ENCODE measurements around the gene CACNG5.

CACNG5 gene
- total RNA-seq, result 0 reads per million in 9 experiments

- peaks cover 57 to 77% of the 10 kb centered on the region in 2 donors for H3K27me3 Mint-ChIP-seq
- no peaks in the 10 kb centered on the region for H3K9me3 Mint-ChIP-seq
- no peak within 1 kb of the TSS for H3K27ac Mint-ChIP-seq
- peaks cover 0 to under 1% of the 10 kb centered on the region in 2 donors for H3K4me1 Mint-ChIP-seq (ENCODE audit: low read depth in 2 of 2)
- no peaks in the 10 kb centered on the region for H3K36me3 Mint-ChIP-seq (ENCODE audit: insufficient read depth)
- ATAC-seq (replicated peaks), result no peak
- no peak within 1 kb of the TSS for H3K4me3 Mint-ChIP-seq
- no peak for DNase-seq
Measured at GRCh38 chr17:66834919-66835454, at the start of gene CACNG5. TSS of gene CACNG5 (plus strand) at chr17:66835117. CDS start at chr17:66877333, 42,216 bp downstream.

GRCh38 chr17:66786107-66786506 lies 48.8 kb upstream of the CACNG5 start:
- ATAC-seq (replicated peaks), result no peak
- no peaks in the 10 kb centered on the region for H3K9me3 Mint-ChIP-seq
- H3K27ac Mint-ChIP-seq, result no peak overlapping the region
- no peaks in the 10 kb centered on the region for H3K4me1 Mint-ChIP-seq (ENCODE audit: low read depth in 2 of 2)
- H3K36me3 Mint-ChIP-seq (ENCODE audit: insufficient read depth), result no peaks in the 10 kb centered on the region
- no peak overlapping the region for H3K4me3 Mint-ChIP-seq
- no peaks in the 10 kb centered on the region for H3K27me3 Mint-ChIP-seq
- DNase-seq, result no peak

DNA sequence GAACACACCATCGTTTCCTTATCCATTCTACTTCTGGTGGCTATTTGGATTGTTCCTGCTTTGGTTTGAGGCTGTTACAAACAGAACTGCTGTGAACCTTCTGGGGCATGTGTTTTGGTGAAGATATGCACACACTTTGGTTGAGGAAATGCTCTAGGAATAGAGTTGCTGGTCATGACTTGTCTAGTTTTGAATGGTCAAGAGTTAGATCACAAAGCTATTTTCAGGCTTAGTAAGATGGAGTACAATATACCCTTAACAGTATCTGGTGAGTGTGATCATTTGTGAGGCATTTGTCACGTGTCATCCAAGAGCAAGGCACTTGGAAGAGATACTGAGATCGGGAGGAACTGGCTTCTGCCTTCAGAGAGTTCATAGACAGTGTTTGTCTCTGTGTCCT lies 47.0 kb upstream of the CACNG5 start:
- peak overlapping the region in 1 of 2 donors; percentile 49 for H3K27ac Mint-ChIP-seq
- no peaks in the 10 kb centered on the region for H3K4me1 Mint-ChIP-seq (ENCODE audit: low read depth in 2 of 2)
- H3K4me3 Mint-ChIP-seq, result no peak overlapping the region
- ATAC-seq (replicated peaks) (no peak), DNase-seq (no peak)
- no peaks in the 10 kb centered on the region for H3K9me3 Mint-ChIP-seq
- H3K27me3 Mint-ChIP-seq, result no peaks in the 10 kb centered on the region
- no peaks in the 10 kb centered on the region for H3K36me3 Mint-ChIP-seq (ENCODE audit: insufficient read depth)

DNA sequence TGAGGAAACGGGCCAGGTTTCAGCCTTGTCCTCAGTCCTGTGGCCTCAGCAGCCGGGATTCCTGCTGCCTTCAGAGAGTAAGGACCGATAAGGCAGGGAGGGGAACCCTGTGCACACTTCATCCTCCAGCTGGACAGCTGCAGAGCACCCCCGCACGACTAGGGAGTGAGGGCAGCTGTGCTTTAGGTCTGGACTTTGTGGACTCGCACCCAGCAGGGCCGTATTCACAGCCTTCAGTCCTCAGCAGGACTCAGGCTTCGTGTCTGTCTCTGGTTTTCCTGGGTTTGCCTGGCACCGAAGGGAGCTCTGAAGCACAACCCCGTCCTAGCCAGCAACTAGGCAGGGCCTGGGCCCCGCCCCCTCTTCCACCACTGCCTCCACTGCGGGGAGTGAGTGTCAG lies 45.8 kb upstream of the CACNG5 start:
- ATAC-seq (replicated peaks) (no peak), DNase-seq (no peak)
- no peaks in the 10 kb centered on the region for H3K27me3 Mint-ChIP-seq
- no peak overlapping the region for H3K4me3 Mint-ChIP-seq
- H3K9me3 Mint-ChIP-seq, result no peaks in the 10 kb centered on the region
- no peak overlapping the region for H3K27ac Mint-ChIP-seq
- H3K36me3 Mint-ChIP-seq (ENCODE audit: insufficient read depth), result peaks cover 9% of the 10 kb centered on the region
- no peaks in the 10 kb centered on the region for H3K4me1 Mint-ChIP-seq (ENCODE audit: low read depth in 2 of 2)

DNA sequence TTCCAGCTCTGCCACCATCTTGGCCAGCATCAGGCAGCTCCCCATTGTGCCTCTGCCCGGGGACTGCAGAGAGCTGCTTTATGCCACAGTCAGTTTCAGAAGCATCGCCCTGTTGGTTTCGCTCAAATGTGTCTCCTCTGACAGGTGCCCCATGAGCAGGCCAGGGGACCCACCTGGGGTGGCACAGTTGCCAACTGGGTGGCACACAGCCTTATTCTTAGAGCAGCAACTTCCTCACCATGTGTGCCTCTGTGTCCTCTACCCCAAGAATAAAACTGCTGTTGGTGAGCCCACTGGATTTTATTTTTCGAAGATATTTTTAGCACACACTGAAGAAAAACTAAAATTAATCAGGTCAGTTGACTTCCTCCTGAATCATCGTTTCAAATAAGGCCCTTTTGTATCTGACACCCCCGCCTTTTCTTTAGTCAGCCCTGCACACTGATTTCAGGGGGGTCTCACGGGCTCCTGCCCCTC lies 44.9 kb upstream of the CACNG5 start:
- DNase-seq (no peak), ATAC-seq (replicated peaks) (no peak)
- no peaks in the 10 kb centered on the region for H3K4me1 Mint-ChIP-seq (ENCODE audit: low read depth in 2 of 2)
- no peak overlapping the region for H3K4me3 Mint-ChIP-seq
- H3K36me3 Mint-ChIP-seq (ENCODE audit: insufficient read depth), result peaks cover 11% of the 10 kb centered on the region
- H3K9me3 Mint-ChIP-seq, result no peaks in the 10 kb centered on the region
- H3K27ac Mint-ChIP-seq, result no peak overlapping the region
- H3K27me3 Mint-ChIP-seq, result no peaks in the 10 kb centered on the region

- DNase-seq (no peak), ATAC-seq (replicated peaks) (no peak)
- Mint-ChIP-seq H3K27me3 (no peaks in the 10 kb centered on the region), H3K27ac (no peak overlapping the region), H3K36me3 (ENCODE audit: insufficient read depth) (peaks cover 11% of the 10 kb centered on the region), H3K9me3 (no peaks in the 10 kb centered on the region), H3K4me3 (no peak overlapping the region), H3K4me1 (ENCODE audit: low read depth in 2 of 2) (no peaks in the 10 kb centered on the region)
Measured at GRCh38 chr17:66790501-66791061, 44.3 kb upstream of the CACNG5 start.

- Mint-ChIP-seq H3K36me3 (ENCODE audit: insufficient read depth) (peaks cover 11% of the 10 kb centered on the region), H3K4me3 (no peak overlapping the region), H3K9me3 (no peaks in the 10 kb centered on the region), H3K27ac (no peak overlapping the region), H3K27me3 (no peaks in the 10 kb centered on the region), H3K4me1 (ENCODE audit: low read depth in 2 of 2) (no peaks in the 10 kb centered on the region)
- DNase-seq, result no peak
- no peak for ATAC-seq (replicated peaks)
Measured at GRCh38 chr17:66791347-66791746, 43.6 kb upstream of the CACNG5 start.

GRCh38 chr17:66793814-66794213 lies 41.1 kb upstream of the CACNG5 start:
- H3K36me3 Mint-ChIP-seq (ENCODE audit: insufficient read depth), result peaks cover 13% of the 10 kb centered on the region

DNA sequence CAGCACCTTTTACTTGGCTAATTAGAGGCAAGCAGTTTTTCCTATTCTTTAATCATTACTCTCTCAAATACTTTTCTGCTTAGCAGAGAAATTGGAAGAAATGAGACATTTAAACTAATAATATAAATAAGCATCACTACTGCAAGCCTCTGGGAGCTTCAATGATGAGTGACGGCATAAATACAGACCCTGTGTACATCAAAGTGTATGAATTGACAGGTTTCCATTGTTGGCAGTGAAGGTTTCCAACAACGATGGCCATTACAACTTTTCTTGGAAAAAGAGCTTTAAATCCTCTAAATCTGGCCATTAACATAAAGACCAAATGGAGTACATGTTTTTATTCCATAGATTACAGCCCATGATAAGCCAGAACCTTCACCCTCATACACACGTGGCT lies 39.4 kb upstream of the CACNG5 start:
- Mint-ChIP-seq H3K27me3 (no peaks in the 10 kb centered on the region), H3K9me3 (no peaks in the 10 kb centered on the region), H3K4me1 (ENCODE audit: low read depth in 2 of 2) (no peaks in the 10 kb centered on the region), H3K27ac (no peak overlapping the region), H3K36me3 (ENCODE audit: insufficient read depth) (peaks cover 24% of the 10 kb centered on the region), H3K4me3 (no peak overlapping the region)
- ATAC-seq (replicated peaks) (no peak), DNase-seq (no peak)

More at GRCh38 chr17:66793814-66794213, 41.1 kb upstream of the CACNG5 start:
- no peaks in the 10 kb centered on the region for H3K9me3 Mint-ChIP-seq
- H3K4me3 Mint-ChIP-seq, result no peak overlapping the region
- ATAC-seq (replicated peaks), result no peak
- H3K27ac Mint-ChIP-seq, result peak overlapping the region in 1 of 2 donors; percentile 32
- H3K4me1 Mint-ChIP-seq (ENCODE audit: low read depth in 2 of 2), result no peaks in the 10 kb centered on the region
- H3K27me3 Mint-ChIP-seq, result no peaks in the 10 kb centered on the region
- no peak for DNase-seq

GRCh38 chr17:66799849-66800537 lies 34.9 kb upstream of the CACNG5 start:
- no peak for DNase-seq
- no peak for ATAC-seq (replicated peaks)
- Mint-ChIP-seq H3K4me1 (ENCODE audit: low read depth in 2 of 2) (no peaks in the 10 kb centered on the region), H3K4me3 (no peak overlapping the region), H3K9me3 (no peaks in the 10 kb centered on the region), H3K36me3 (ENCODE audit: insufficient read depth) (peaks cover 15% of the 10 kb centered on the region), H3K27ac (no peak overlapping the region), H3K27me3 (no peaks in the 10 kb centered on the region)

- ATAC-seq (replicated peaks) (no peak), DNase-seq (no peak)
- H3K36me3 Mint-ChIP-seq (ENCODE audit: insufficient read depth), result peaks cover 13% of the 10 kb centered on the region
Measured at GRCh38 chr17:66803474-66803951, 31.4 kb upstream of the CACNG5 start.

DNA sequence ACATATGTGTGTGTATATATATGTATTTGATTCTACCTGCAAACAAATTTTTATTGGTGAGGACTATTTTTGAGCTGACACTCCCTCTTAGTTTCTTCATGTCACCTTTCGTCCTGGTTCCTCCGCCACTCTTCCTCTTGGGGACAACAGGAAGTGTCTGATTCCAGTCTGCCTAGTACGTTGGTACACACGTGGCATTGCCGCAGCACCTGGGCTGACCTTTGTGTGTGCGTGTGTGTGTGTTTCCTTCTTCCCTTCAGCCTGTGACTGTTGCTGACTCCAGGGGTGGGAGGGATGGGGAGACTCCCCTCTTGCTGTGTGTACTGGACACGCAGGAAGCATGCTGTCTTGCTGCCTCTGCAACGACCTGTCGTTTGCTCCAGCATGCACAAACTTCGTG lies 29.4 kb upstream of the CACNG5 start:
- Mint-ChIP-seq H3K4me3 (no peak overlapping the region), H3K4me1 (ENCODE audit: low read depth in 2 of 2) (peaks cover 0 to 8% of the 10 kb centered on the region in 2 donors), H3K27ac (no peak overlapping the region), H3K9me3 (no peaks in the 10 kb centered on the region), H3K27me3 (peaks cover 0 to 14% of the 10 kb centered on the region in 2 donors), H3K36me3 (ENCODE audit: insufficient read depth) (peaks cover 2% of the 10 kb centered on the region)
- ATAC-seq (replicated peaks) (no peak), DNase-seq (no peak)

More at GRCh38 chr17:66803474-66803951, 31.4 kb upstream of the CACNG5 start:
- Mint-ChIP-seq H3K9me3 (no peaks in the 10 kb centered on the region), H3K27ac (no peak overlapping the region), H3K27me3 (peaks cover 0 to 14% of the 10 kb centered on the region in 2 donors), H3K4me1 (ENCODE audit: low read depth in 2 of 2) (peaks cover 0 to 8% of the 10 kb centered on the region in 2 donors), H3K4me3 (no peak overlapping the region)

DNA sequence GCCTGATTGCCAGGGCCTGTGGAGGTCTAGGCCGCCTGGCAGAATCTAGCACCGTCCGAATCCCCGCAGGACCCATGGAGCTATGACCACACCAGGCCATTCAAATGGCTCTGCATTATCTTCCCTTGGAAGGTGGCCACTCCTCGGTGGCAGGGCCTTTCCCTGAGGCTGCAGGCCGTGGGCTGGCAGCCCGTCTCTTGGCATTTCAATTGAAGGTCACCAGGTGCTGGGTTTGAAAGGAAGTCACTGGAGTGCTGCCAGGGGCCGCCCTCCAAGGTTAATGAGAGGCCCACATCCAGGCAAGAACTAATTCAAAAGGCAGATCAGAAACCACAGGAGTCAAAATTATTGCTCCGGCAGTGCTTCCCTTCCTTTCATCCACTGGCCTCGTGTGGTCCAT lies 27.7 kb upstream of the CACNG5 start:
- H3K4me3 Mint-ChIP-seq, result no peak overlapping the region
- DNase-seq (no peak), ATAC-seq (replicated peaks) (no peak)
- peaks cover 0 to 8% of the 10 kb centered on the region in 2 donors for H3K4me1 Mint-ChIP-seq (ENCODE audit: low read depth in 2 of 2)
- H3K36me3 Mint-ChIP-seq (ENCODE audit: insufficient read depth), result peaks cover 2% of the 10 kb centered on the region
- H3K27ac Mint-ChIP-seq, result no peak overlapping the region
- no peaks in the 10 kb centered on the region for H3K9me3 Mint-ChIP-seq
- peaks cover 0 to 14% of the 10 kb centered on the region in 2 donors for H3K27me3 Mint-ChIP-seq

- Mint-ChIP-seq H3K27me3 (peaks cover 11 to 25% of the 10 kb centered on the region in 2 donors), H3K4me3 (no peak overlapping the region), H3K9me3 (no peaks in the 10 kb centered on the region), H3K36me3 (ENCODE audit: insufficient read depth) (peaks cover 2% of the 10 kb centered on the region), H3K4me1 (ENCODE audit: low read depth in 2 of 2) (peaks cover 0 to 8% of the 10 kb centered on the region in 2 donors), H3K27ac (no peak overlapping the region)
- DNase-seq, result no peak
- no peak for ATAC-seq (replicated peaks)
Measured at GRCh38 chr17:66809408-66809807, 25.5 kb upstream of the CACNG5 start.

All from effector memory CD8-positive, alpha-beta T cell (primary cell).